HCEC 1CT (cell line): Measurements from ENCODE around the gene PHF5A.
A peak's percentile ranks its signal among the peaks of the same experiment; 100 is the strongest.

Source experiments
- DNase-seq: peaks from one replicate; pipeline ENCODE4 v3.0.0-alpha.2; 2017

PHF5A gene

DNA sequence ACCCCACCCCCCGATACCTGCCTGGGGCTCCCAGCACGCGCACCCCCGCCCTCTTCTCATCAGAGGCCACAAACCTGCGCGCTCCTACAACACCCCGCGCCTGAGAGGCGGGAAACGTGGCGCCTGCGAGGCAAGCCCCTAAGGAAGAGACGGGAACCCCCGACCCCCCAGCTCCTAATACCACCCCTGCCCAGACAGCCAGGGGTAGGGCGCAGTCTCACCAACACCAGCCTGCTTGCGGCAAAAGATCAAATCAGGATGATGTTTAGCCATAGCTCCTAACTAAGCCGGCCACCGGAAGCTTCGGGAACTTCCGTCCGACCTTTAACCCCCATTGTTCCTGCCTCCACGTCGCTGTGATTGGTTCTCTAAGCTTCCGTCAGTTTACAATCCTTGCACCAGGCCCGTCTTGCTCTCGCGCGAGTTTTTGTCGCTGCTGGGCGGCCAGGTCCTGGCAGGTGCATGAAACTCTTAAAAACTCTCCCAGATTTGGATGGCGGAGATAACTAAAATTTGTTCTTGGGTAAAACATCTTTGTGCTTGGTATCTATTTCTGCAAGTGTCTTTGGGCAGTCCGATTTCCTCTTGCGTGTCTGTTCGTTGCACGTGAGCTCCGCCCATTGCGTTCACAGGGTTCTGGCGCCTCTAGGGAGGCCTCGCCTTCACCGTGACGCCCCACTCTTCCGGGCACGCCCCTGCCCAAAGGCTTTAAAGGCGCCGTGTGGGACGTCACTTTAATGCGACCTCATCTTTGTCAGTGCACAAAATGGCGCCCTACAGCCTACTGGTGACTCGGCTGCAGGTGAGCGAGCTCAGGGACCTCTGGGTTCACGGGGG is at the start of gene PHF5A, which contains the start of gene ACO2:
PHF5A (minus strand) TSS at position 312 of the 837 bp plus-strand sequence; CDS start at position 273, 39 bp downstream.
ACO2 (plus strand) TSS at position 737 of the 837 bp plus-strand sequence; CDS start at position 767, 30 bp downstream.
- peak; percentile 98 for DNase-seq

DNA sequence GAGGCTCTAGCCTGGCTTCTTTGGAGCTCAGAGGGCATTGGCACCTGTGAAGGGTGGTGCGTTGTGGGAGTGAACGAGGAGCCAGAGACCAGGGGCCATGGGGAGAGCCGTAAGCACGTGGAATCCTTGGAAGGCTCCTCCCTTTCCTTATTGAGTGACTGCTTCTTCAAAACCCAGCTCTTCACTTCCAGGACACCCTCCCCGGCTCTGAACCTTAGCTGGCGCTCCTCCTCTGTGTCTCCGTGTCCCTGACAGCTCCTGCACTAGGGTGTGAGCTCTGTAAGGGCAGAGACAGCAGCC is 49.5 kb upstream of the PHF5A start:
- DNase-seq: no peak

DNA sequence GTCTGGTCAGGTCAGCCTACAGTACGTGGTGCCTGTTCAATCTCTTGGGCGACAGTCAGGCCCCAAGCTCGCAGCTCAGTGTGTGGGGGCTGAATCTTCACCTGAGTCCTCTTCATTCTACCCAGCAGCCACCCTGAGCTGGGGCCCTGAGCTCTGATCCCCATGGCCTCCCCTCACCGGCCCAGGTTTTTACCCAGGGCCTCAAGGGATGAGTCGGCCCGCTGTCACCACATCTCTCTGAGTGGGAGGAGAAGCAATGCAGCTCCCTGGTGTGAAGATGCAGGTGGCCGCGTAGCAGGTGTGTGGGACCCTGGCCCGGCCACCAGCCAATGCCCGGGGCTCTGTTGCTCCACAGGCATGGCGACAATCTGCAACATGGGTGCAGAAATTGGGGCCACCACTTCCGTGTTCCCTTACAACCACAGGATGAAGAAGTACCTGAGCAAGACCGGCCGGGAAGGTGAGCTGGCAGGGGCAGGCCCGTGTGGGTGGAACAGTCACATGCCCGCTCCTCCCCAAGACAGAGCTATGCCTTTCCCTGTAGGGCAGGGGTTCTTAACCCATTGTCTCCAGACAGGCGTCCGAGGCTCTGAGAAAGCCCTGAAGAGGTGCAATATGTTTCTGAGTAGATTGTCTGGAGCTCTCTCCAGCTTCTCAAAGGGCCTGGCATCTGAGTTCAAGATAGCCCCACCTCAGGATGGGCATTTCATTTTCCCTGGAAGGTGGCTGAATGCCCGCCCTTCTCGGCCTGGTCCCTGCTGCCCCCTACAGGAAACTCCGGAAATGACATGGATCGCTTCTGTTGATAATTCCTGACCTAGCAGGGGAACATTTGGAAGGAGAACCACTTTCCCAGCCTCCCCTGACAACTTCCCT is 48.9 kb upstream of the PHF5A start:
- DNase-seq: peak; percentile 26

DNA sequence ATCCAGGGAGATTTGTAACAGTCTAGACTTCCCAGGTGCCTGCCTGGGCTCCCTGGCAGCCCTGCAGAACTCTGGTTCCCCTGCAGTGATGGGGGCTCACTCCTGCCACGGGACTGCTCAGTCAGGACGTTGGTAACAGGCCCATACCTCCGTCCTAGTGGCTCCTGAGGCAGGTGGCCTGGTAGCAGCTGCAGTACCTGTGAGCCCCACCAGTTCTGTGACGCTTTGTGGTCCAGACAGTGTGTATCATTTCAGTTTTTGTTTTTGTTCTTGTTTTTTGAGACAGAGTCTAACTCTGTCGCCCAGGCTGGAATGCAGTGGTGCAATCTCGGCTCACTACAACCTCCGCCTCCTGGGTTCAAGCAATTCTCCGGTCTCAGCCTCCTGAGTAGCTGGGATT is 48.0 kb upstream of the PHF5A start:
- no peak for DNase-seq

GRCh38 chr22:41513391-41513790 is 44.9 kb upstream of the PHF5A start:
- DNase-seq: no peak

GRCh38 chr22:41512421-41513194 is 44.1 kb upstream of the PHF5A start:
- peak; percentile 54 for DNase-seq

DNA sequence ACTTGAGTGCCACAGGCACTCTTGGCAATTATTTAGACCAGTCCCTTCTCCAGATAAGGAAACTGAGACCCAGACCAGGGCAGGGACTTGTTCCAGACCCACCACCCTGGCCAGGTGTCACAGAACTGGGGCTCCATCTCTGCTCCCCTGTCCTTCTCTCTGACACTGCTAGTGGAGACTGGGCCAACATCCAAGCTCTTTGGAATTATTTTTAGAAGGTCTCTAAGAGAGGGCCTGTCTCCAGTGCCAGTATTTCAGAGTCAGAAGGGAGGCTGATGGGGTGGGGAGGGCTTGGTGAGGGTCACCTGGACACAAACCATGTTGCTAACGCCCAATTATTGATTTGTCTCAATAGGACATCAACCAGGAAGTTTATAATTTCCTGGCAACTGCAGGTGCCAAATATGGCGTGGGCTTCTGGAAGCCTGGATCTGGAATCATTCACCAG is 43.1 kb upstream of the PHF5A start:
- no peak for DNase-seq

DNA sequence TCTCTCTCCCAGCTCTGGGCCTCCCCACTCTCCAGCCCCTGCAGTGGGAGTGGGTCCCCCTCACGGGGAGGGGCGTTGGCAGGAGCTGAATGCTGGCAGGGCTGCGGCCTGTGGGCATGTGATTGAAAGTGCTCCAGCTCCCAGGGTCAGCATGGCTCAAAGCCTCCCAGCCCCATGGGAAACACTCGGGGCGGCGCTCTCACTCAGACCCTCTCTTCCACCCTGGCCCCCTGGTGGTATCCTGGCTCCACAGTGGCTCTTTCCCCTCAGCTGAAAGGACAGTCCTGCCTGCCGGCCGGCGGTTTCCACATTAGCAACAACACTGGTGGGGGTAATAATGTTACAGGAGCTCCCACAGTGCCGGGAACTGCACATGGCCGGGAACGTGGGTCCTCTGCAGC is 40.3 kb upstream of the PHF5A start:
- DNase-seq: no peak

- no peak for DNase-seq
Measured at GRCh38 chr22:41507330-41508063, 39.0 kb upstream of the PHF5A start.

DNA sequence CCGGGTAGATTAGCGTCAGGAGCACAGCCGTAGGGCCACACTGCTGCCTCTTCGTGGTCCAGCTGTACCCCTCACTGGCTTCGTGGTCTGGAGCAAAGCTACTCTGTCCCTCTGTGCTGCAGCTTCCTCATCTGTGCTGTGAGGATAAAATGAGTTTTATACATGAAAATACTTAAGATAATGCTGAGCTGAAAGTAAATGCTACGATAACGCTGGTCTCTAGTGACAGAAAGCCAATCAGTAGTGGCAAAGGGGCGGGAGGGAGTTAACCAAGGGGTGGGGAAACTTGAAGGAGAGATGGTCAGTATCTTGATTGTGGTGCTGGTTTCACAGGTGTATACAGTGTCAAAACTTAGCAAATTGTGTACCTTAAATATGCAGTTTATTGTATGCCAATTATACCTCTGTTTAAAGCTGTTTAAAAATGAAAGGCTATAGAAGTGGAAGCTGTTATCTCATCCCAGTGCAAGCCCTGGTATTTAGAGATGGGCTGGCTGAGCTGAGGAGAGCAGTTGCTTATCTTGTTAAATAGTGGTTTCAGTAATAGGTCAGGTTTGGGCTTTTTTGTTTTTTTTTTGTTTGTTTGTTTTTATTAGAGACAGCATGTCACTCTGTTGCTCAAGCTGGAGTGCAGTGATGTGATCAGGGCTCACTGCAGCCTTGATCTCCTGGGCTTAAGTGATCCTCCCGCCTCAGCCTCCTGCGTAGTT is 37.2 kb upstream of the PHF5A start:
- no peak for DNase-seq

GRCh38 chr22:41504816-41505215 is 36.3 kb upstream of the PHF5A start:
- DNase-seq: no peak

DNA sequence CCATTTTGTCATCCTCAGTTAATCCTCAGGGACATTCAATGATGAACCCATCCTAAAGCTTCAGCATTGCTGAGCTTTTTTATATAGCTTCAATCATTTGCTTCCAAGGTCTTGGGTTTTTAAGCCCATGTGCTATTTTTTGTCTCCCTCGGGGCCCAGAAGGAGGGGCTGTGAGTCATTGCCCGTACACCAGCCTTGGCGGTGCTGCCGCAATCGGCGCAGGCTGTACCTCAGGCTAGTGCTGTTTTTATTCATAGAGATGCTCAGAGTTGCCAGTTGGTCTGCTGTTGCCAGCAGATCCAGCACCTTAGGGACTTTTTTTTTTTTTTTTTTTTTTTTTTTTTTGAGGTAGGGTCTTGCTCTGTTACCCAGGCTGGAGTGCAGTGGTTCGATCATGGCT is 35.9 kb upstream of the PHF5A start:
- DNase-seq: no peak

DNA sequence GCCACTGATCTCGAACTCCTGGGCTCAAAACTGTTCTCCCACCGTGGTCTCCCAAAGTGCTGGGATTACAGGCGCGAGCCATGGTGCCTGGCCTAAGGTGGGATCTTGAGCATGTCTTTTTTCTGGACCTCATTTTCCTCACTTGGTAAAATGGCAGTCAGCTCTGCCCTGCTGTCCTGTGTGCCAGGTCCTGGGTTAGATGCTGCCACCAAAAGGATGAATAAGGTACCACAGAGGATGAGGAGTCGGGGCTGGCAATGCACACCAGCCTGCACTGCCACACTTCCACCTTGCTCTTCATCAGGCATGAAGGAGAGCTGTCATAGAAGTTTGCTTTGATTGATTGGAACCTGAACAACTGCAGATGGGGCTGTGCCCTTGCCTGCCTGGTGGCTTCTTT is 32.7 kb upstream of the PHF5A start:
- peak; percentile 23 for DNase-seq

DNA sequence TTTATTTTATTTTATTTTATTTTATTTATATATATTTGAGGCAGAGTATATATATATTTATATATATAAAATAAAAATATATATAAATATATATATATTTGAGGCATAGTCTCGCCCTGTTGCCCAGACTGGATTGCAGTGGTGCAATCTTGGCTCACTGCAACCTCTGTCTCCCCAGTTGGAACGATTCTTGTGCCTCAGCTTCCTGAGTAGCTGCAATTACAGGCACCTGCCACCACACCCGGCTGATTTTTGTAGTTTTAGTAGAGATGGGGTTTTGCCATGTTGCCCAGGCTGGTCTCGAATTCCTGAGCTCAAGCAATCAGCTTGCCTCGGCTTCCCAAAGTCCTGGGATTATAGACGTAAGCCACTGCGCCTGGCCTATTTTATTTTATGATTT is 31.8 kb upstream of the PHF5A start:
- DNase-seq: no peak

DNA sequence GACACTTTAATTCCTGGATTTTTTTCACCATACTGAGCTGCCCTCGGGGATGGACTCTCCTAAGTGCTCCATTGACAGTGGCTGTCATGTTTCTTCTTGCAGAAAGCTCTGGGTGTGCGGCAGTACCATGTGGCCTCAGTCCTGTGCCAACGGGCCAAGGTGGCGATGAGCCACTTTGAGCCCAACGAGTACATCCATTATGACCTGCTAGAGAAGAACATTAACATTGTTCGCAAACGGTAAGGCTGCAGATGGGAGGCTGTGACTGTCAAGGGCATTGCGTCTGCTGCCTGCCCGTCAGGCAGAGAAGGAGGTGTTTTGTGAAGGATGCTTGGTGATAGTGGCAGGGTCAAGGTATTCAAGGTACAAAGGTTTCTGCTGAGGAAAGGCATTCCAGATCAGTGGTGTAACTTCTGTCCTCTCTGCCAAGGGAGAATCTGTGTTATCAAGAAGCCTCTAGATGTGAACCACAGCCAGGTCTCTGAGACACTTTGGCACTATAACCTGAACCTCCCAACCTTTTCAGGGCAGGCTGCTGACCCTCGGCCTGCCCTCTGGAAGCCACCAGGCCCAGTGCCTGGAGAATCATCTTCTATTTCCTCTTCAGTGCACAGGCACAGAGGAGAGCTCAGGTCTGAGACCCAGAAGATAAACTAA is 31.3 kb upstream of the PHF5A start:
- no peak for DNase-seq

- no peak for DNase-seq
Measured at GRCh38 chr22:41498303-41498835, 29.9 kb upstream of the PHF5A start.

- no peak for DNase-seq
Measured at GRCh38 chr22:41491374-41492100, 23.0 kb upstream of the PHF5A start.

GRCh38 chr22:41488596-41489385 is 20.3 kb upstream of the PHF5A start:
- DNase-seq: no peak

DNA sequence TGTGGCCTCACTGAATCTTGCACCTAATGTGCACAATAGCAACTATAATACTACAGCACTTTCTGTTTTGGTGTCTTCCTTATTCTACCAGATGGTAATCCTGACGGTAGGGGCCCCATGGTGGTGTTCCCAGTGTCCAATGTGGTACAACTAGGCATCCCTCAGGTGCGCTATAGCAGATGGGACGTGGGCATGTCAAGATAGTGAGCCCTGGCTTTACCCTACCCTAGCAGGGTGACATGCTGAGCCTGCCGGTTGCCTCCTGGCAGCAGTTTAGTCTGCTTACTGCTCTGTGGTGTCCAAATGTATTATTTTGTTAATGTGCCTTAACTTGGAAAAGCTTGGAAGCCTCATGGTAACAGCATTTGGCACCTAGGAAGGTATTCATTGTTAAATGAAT is 19.6 kb upstream of the PHF5A start:
- DNase-seq: no peak
